OCI-LY3 (cell line): ENCODE measurements around the gene RTN4RL2.

Source experiments
- H2AFZ ChIP-seq: fragments of 200-600, 300-600 bp; shearing (Covaris generic); 2 replicates; pipeline ENCODE4 v1.6.0; 2014; ENCODE audit warnings: antibody characterized with exemption, low read depth, low read length
- H3K27ac ChIP-seq: fragments of 200-600, 300-600 bp; sonication (generic); 2 replicates; pipeline ENCODE4 v1.5.1; 2014; ENCODE audit warnings: mild to moderate bottlenecking, low read length, moderate library complexity, mixed read lengths
- H3K27me3 ChIP-seq: fragments of 200-600, 300-600 bp; sonication (generic); 2 replicates; pipeline ENCODE4 v1.6.1; 2014; ENCODE audit warnings: low read depth, low read length, mixed read lengths
- H3K36me3 ChIP-seq: fragments of 200-600, 300-600 bp; sonication (generic); replicated peaks from 2 replicates; pipeline ENCODE3; 2014; ENCODE audit warnings: low read depth, low read length, mixed read lengths
- H3K4me1 ChIP-seq: fragments of 300-600, 200-600 bp; sonication (generic); 2 replicates; pipeline ENCODE4 v1.6.1; 2014; ENCODE audit warnings: low read length, mixed read lengths
- H3K4me2 ChIP-seq: fragments of 200-600, 300-600 bp; sonication (generic); 2 replicates; pipeline ENCODE4 v1.6.1; 2014; ENCODE audit warnings: low read length, mixed read lengths
- H3K4me3 ChIP-seq: fragments of 300-600, 200-600 bp; sonication (generic); 2 replicates; pipeline ENCODE4 v1.5.1; 2014; ENCODE audit warnings: antibody characterized with exemption, mild to moderate bottlenecking, low read length, moderate library complexity
- H3K79me2 ChIP-seq: fragments of 300-600, 200-600 bp; shearing (Covaris generic); 2 replicates; pipeline ENCODE4 v1.6.1; 2014; ENCODE audit warnings: mild to moderate bottlenecking, low read length, mixed read lengths
- H3K9ac ChIP-seq: fragments of 300-600, 200-600 bp; shearing (Covaris generic); 2 replicates; pipeline ENCODE4 v1.6.0; 2014; ENCODE audit warnings: mild to moderate bottlenecking, low read length, moderate library complexity
- H3K9me3 ChIP-seq: fragments of 200-600, 300-600 bp; shearing (Covaris generic); 2 replicates; pipeline ENCODE4 v1.6.1; 2014; ENCODE audit warnings: low read length, mixed read lengths; ENCODE audit not compliant: insufficient read depth
- H4K20me1 ChIP-seq: fragments of 200-600, 300-600 bp; sonication (generic); 2 replicates; pipeline ENCODE4 v1.6.1; 2016; ENCODE audit warnings: low read length, mixed read lengths; ENCODE audit not compliant: insufficient read depth
- CTCF ChIP-seq: fragments of 200-600, 300-600 bp; sonication (generic); IDR thresholded peaks from 2 replicates; pipeline ENCODE4 v1.5.1; 2014; ENCODE audit warnings: antibody characterized with exemption, low read length, low read depth
- EZH2phosphoT487 ChIP-seq: fragments of 200-600 bp; shearing (Covaris generic); IDR thresholded peaks from 2 replicates; pipeline ENCODE4 v1.6.1; 2018; ENCODE audit warnings: antibody characterized with exemption, mixed run types, low read depth

RTN4RL2 gene

GRCh38 chr11:57460022-57460757, at the start of gene RTN4RL2:
RTN4RL2 (plus strand) TSS chr11:57460528; CDS start chr11:57460866, 338 bp downstream.
- Histone ChIP-seq H3K9ac (no peak within 1 kb of the TSS), H3K4me3 (no peak within 1 kb of the TSS)

DNA sequence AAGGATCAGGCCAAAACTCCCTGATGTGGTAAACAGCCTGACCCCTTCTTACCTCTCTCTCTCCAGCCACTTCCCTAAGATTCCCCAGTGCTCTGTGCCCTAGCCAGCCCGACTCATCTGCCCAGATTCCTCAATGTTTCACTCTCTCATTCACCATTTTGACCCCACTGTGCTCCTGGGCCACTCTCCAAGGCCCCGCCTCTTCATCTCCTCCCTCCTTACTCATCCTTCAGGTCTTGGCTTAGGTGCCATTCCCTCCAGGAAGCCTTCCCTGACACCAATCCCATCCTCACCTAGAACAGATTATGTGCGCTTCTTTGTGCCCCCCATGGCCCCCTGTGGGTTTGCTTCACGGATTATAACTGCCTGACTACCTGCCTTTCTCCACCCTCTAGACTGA, 46.6 kb upstream of the RTN4RL2 start:
- Histone ChIP-seq H2AFZ (no peak overlapping the region), H3K4me2 (peak overlapping the region; percentile 35), H3K36me3 (peaks cover 90% of the 10 kb centered on the region), H3K27ac (peak overlapping the region; percentile 94), H3K4me3 (peak overlapping the region; percentile 14; the same call in 1 of the 2 replicates), H3K79me2 (peaks cover 95% of the 10 kb centered on the region), H4K20me1 (peaks cover 88% of the 10 kb centered on the region), H3K9ac (no peak overlapping the region; the same call in 1 of the 2 replicates), H3K9me3 (no peaks in the 10 kb centered on the region), H3K27me3 (no peaks in the 10 kb centered on the region), H3K4me1 (peaks cover 86% of the 10 kb centered on the region)
- no peak for TF ChIP-seq CTCF
- TF ChIP-seq EZH2phosphoT487 = no peak

More at GRCh38 chr11:57460022-57460757, at the start of gene RTN4RL2:
- Histone ChIP-seq H3K4me1 (peaks cover 16% of the 10 kb centered on the region), H3K79me2 (no peaks in the 10 kb centered on the region), H3K9me3 (no peaks in the 10 kb centered on the region), H3K27ac (no peak within 1 kb of the TSS), H3K27me3 (no peaks in the 10 kb centered on the region), H2AFZ (no peak within 1 kb of the TSS), H4K20me1 (no peaks in the 10 kb centered on the region), H3K4me2 (peak within 1 kb of the TSS; percentile 11; the same call in 1 of the 2 replicates), H3K36me3 (no peaks in the 10 kb centered on the region)
- TF ChIP-seq EZH2phosphoT487 = no peak
- peak; percentile 22 for TF ChIP-seq CTCF

DNA sequence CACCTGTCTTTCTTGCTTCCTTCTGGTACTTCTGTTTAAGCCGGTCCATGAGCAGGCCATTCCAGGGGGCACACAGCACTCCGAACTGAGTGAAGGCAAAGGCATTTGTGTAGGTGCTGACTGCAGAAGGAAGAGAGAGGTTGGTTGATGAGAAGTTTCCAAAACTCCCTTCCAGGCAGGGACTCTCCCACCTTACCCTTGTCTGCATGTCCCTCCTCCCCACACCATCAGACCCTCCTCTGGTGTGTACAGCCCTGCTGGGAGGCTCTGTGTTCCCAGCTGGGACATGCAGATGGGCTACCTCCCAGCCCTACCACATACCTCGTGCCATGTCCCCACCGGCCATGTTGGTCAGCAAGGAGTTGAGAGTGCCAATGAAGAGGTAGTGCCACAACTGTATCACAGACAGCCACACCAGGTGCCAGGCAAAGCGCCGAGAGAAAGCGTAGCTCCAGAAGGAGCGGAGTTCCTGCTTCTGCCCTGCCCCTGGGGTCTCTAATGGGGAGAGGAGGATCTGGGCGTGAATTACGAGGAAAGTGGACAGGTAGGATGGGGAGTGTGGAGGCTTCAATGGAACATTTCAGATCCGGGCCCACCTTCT, 45.6 kb upstream of the RTN4RL2 start:
- H3K36me3 ChIP-seq = peaks cover 89% of the 10 kb centered on the region
- H3K9ac ChIP-seq = peak overlapping the region; percentile 17; the same call in 1 of the 2 replicates
- peaks cover 86% of the 10 kb centered on the region for H3K4me1 ChIP-seq
- no peak overlapping the region for H2AFZ ChIP-seq
- H3K4me3 ChIP-seq = peak overlapping the region; percentile 30
- no peaks in the 10 kb centered on the region for H3K27me3 ChIP-seq
- H4K20me1 ChIP-seq = peaks cover 88% of the 10 kb centered on the region
- TF ChIP-seq EZH2phosphoT487 (no peak), CTCF (no peak)
- H3K79me2 ChIP-seq = peaks cover 95% of the 10 kb centered on the region
- H3K27ac ChIP-seq = peak overlapping the region; percentile 94
- H3K9me3 ChIP-seq = no peaks in the 10 kb centered on the region
- peak overlapping the region; percentile 35 for H3K4me2 ChIP-seq

DNA sequence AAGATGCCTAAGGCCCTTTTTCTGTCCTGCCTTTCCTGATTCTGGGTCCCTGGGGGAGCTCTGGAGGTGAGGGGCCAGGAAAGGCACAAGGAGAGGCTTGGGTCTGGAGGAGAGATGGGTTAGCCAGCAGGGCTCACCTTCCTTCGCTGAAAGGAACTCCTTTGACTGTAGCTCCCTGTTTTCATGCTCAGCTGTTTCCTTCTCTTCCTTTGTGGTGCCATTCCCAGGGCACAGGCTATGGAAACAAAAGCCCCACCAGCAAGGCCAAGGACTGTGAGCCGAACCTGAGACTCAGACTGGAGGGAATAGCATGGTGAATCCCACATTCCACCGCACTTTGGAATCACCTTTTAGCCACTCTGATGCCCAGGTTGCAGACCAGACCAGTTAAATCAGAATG, 43.9 kb upstream of the RTN4RL2 start:
- H3K9me3 ChIP-seq = no peaks in the 10 kb centered on the region
- 0 out of 2 replicates have a peak overlapping the region, but pooled peaks have one; percentile 2 for H3K4me3 ChIP-seq
- H4K20me1 ChIP-seq = peaks cover 92% of the 10 kb centered on the region
- H3K27ac ChIP-seq = peak overlapping the region; percentile 94
- peaks cover 91% of the 10 kb centered on the region for H3K4me1 ChIP-seq
- H3K4me2 ChIP-seq = peak overlapping the region; percentile 28
- H3K36me3 ChIP-seq = peaks cover 90% of the 10 kb centered on the region
- H3K27me3 ChIP-seq = no peaks in the 10 kb centered on the region
- peaks cover 98% of the 10 kb centered on the region for H3K79me2 ChIP-seq
- TF ChIP-seq CTCF (no peak), EZH2phosphoT487 (no peak)
- H2AFZ ChIP-seq = no peak overlapping the region
- peak overlapping the region; percentile 42 for H3K9ac ChIP-seq
